K562 (cell line): ENCODE results near the gene MAGI2.

Source experiments
- ELF4 ChIP-seq: fragments of 450-650 bp; formaldehyde crosslinking; IDR thresholded peaks from 2 replicates; pipeline ENCODE4 v1.4.0; 2022; ENCODE audit warnings: missing genetic modification characterization
- GATAD2B ChIP-seq: fragments of 450-650 bp; IDR thresholded peaks from 2 replicates; pipeline ENCODE4 v1.6.1; 2017; ENCODE audit warnings: mild to moderate bottlenecking, borderline replicate concordance
- MTA1 ChIP-seq: fragments of 450-650 bp; IDR thresholded peaks from 2 replicates; pipeline ENCODE4 v1.6.1; 2017; ENCODE audit warnings: borderline replicate concordance
- RAD21 ChIP-seq, 2 experiments: fragments of 250-450 bp in 1 of 2; fragments of 450-650 bp in 1 of 2; sonication (Bioruptor Pico) in 1 of 2; formaldehyde crosslinking in 1 of 2; IDR thresholded peaks in 1 of 2; conservative IDR thresholded peaks in 1 of 2; 2 replicates each; pipeline versions ENCODE4 v1.4.0 to v1.8.0; 2020 to 2022; ENCODE audit warnings: mild to moderate bottlenecking in 2 of 2, moderate library complexity in 1 of 2
- ZBTB49 ChIP-seq: sonication (generic); formaldehyde crosslinking; IDR thresholded peaks from 2 replicates; pipeline ENCODE4 v1.8.0; 2022; ENCODE audit warnings: missing genetic modification reagents, mild to moderate bottlenecking, borderline replicate concordance

GRCh38 chr7:78850093-78850740, 603.2 kb downstream of the MAGI2 start:
- no peak for TF ChIP-seq RAD21 (CRISPR knock-in tag; conservative IDR thresholded peaks at IDR 0.05 in 1 of 2, IDR thresholded peaks at IDR 0.05 in 1 of 2)
- no peak for TF ChIP-seq GATAD2B
- TF ChIP-seq ELF4 (CRISPR knock-in tag): no peak
- no peak for TF ChIP-seq ZBTB49 (CRISPR knock-in tag)
- TF ChIP-seq MTA1: no peak
